GM12892 (cell line): Measurements from ENCODE around the gene HMGXB4.
"Not testable (repeated sequence)": the region's sequence is repeated elsewhere in the genome, so short reads cannot be mapped to it uniquely, and the experiment has no call there.

Experiments used
- DNase-seq: peaks from one replicate; pipeline ENCODE4 v3.0.0; 2011; ENCODE audit not compliant: insufficient read length
- FAIRE-seq: peaks from 2 replicates; lab custom pipeline; 2011; peaks lifted over from hg19 to GRCh38; lab: Jason Lieb, UNC
- POLR2A ChIP-seq: IDR thresholded peaks from 2 replicates; pipeline ENCODE4 v1.6.1; 2011; ENCODE audit warnings: low read depth, low read length, control low read depth
- POLR2AphosphoS5 ChIP-seq: IDR thresholded peaks from 2 replicates; pipeline ENCODE4 v1.6.1; 2011; ENCODE audit warnings: low read depth, low read length, control low read depth
- TAF1 ChIP-seq: IDR thresholded peaks from 2 replicates; pipeline ENCODE4 v1.6.1; 2011; ENCODE audit warnings: low read depth, mild to moderate bottlenecking, control low read depth, low read length, borderline replicate concordance

HMGXB4 gene

DNA sequence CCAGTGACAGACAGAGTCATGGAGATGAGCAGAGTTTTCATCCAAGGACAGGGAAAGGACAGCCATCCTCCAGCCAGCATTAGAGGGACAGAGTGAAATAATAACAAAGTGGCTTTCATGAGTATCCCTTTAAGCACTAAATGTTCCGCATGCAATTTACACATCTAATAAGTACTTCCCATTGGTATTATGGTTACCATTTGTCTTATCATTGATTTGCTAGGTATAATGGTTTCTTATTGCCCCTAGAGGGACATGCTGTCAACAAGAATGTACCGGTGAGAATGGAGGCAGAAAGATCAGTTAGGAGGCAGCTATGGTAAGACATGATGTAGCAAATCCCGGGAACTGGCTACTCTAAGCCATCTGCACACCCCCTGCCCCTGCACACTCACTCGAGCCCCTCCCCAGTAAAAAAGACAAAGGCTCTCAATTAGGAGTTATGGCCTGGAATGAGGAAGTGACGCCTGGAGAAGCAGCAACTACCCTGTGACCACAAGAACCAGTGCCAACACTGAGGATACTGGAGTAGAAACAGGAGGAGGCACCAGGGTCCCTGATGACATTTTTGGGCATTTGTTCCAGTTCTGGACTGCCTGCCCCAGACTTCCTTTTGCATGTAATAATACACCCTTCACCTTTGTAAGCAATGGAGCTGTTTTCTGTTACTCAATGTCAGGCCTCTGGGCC, 30.2 kb upstream of the HMGXB4 start:
- FAIRE-seq, result no peak
- TF ChIP-seq POLR2AphosphoS5 (no peak), POLR2A (no peak), TAF1 (no peak)
- no peak for DNase-seq

DNA sequence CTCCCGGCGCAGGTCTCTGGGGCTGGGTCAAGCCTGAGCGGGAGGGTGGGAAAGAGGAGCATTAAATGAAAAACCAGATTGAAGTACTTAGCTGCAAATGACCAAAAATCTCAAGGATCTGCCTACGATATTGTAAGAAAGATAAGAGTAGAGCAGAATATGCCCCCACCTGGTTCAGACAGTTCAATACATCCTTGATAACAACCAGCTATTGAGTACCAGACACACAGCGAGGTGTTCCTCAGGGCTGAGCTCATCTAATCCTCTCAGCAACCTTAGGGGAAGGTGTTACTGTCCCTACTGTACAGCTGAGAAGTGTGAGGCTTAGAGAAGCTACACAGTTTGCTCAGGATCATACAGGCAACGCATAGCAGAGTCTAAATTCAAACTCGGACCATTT, 27.4 kb upstream of the HMGXB4 start:
- DNase-seq (no peak), FAIRE-seq (peak; percentile 17)
- TF ChIP-seq TAF1 (no peak), POLR2A (no peak), POLR2AphosphoS5 (no peak)

DNA sequence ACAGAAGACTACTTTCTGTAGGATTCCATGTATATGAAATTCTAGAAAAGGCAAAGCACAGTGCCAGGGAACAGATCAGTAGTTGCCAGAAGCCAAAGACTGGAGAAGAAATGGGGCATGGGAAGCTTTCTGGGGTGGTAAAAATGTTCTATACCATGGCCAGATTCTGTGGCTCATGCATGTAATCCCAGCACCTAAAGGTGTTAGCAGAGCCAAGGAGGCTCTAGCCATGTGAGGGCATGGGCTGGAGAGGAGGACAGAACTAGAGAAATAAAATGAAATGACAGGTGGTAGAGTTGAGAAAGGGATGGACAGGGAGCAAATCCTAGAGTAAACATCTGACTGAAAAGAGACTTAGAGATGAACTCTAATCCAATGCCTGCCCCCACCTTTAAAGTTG, 26.9 kb upstream of the HMGXB4 start:
- DNase-seq (no peak), FAIRE-seq (no peak)
- TF ChIP-seq POLR2AphosphoS5 (no peak), TAF1 (no peak), POLR2A (no peak)

DNA sequence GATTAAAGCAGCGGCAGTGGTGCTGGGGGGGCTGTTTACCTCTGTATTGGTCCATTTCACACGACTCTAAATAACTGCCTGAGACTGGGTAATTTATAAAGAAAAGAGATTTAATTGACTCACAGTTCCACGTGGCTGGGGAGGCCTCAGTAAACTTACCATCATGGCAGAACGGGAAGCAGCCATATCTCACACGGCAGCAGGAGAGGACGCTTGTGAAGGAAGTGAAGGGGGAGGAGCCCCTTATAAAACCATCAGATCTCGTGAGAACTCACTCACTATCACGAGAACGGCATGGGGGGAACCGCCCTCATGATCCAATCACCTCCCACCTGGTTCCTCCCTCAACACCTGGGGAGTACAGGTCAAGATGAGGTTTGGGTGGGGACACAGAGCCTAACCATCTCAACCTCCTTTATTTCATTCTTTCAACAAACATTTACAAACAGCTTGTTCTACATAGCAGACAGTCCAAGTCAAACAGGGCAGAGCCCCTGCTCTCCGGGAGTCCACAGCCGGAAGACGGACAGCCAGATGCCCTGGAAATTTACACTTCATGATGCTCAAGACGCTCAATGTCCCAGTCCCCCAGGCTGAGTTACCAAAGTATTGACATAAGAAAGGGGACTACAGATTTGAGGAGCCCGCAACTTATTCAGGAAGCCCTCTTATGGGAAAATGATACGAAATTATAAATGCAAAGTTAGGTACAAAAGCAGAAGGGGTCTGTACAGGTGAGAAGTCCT, 26.3 kb upstream of the HMGXB4 start:
- DNase-seq (no peak), FAIRE-seq (no peak)

GRCh38 chr22:35231585-35232084, 25.7 kb upstream of the HMGXB4 start:
- DNase-seq, result peak; percentile 27
- peak; percentile 58 for FAIRE-seq
- TF ChIP-seq POLR2AphosphoS5, result no peak

More for the DNA sequence above, 26.3 kb upstream of the HMGXB4 start:
- peak; percentile 49; the same call in 1 of the 2 replicates for TF ChIP-seq TAF1
- TF ChIP-seq POLR2A, result peak; percentile 72
- TF ChIP-seq POLR2AphosphoS5, result peak; percentile 68

DNA sequence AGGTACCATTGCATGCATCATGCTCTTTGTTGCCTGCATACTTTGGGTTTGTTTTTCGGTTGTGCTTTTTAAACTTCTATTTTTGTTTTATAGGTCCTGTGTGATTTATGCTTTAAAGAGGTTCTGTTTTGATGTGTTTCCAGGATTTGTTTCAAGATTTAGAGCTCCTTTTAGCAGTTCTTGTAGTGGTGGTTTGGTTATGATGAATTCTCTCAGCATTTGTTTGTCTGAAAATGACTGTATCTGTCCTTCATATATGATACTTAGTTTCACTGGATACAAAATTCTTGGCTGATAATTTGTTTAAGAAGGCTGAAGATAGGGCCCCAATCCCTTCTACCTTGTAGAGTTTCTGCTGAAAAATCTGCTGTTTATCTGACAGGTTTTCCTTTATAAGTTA, 18.5 kb upstream of the HMGXB4 start:
- not testable (repeated sequence) for FAIRE-seq, DNase-seq

DNA sequence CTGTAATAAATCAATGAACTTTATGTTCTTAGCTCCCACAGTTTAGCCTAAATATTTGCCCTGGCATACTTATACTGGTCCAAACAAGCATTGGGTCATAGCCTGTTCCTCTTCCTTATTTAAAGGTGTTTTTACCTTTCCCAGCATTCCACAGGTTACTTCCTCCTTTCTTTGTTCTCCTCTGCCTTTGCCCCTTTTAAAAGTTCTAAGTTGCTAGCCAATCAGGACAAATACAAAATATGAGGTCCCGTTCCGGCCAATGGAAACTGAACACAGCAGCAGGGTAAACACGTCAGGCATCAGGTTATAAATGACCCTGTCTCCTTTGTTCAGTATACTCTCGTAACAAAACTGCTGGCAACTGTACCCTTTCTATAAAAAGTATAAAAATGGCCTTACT, 12.8 kb upstream of the HMGXB4 start:
- not testable (repeated sequence) for FAIRE-seq, DNase-seq

GRCh38 chr22:35250156-35250555, 7.1 kb upstream of the HMGXB4 start:
- no peak for DNase-seq
- no peak for FAIRE-seq
- TF ChIP-seq TAF1 (no peak), POLR2AphosphoS5 (no peak), POLR2A (no peak)

DNA sequence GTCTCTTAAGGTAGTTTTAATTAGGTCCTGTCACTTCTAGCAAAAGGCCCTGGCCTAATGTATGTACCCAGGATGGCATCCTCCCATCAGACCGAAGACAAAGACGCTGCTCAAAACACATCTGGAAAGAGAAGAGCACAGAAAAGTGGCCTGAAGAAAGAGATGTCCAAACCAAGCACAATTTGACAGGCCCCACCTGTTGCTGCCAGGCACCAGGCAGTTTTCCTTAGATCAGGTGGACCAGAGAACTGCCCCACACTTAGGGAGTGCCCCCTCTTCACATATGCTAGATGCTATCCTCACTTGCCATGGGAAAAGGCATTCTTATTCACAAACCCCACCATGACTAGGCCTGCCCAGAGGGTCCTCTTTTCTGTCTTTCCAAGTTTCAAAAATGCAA, 3.3 kb upstream of the HMGXB4 start:
- TF ChIP-seq POLR2A (no peak), TAF1 (no peak), POLR2AphosphoS5 (no peak)
- FAIRE-seq, result no peak
- DNase-seq, result no peak

GRCh38 chr22:35257002-35257320, 332 bp upstream of the HMGXB4 start:
- FAIRE-seq (no peak), DNase-seq (no peak)
- TF ChIP-seq POLR2AphosphoS5, result no peak
- no peak for TF ChIP-seq TAF1
- TF ChIP-seq POLR2A, result no peak

DNA sequence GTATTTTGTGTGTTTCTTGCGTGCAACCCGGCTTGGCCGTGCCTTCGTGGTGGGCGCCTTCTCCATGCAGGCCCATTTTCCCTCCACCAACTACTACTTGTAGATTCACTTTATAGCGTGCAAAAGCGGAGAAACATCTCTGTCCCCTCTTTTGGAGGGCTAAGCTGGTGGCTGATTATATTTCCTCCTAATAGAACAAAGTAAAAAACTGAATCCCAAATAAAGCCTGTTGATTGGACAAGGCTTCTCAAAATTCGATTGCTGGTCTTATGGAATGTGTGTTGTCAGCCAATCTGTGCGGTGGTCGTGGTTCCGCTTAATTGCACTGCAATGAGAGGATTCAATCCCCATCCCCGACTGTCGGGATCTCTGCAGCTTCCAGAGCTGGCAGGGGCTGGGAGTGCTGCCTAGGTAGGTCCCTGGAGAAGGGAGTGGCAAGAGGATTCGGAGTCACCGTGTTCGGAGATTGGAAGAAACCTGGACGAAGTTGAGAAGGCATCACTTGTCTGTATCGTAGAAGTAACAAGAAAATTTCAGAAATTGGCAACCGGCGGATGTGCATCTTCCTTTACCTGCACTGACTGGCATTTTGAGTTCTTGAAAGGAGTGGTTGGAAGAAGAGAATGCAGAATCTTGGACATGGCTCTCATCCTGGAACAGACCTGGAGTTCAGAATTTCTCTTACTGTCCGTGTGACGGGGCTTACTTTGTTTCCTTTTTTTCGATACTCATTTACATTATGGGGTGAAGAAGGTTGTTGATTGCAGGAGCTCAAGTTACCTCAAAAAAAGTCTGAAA, 1.1 kb downstream of the HMGXB4 start:
- FAIRE-seq, result no peak
- TF ChIP-seq POLR2AphosphoS5 (no peak), POLR2A (no peak), TAF1 (no peak)
- DNase-seq, result no peak

DNA sequence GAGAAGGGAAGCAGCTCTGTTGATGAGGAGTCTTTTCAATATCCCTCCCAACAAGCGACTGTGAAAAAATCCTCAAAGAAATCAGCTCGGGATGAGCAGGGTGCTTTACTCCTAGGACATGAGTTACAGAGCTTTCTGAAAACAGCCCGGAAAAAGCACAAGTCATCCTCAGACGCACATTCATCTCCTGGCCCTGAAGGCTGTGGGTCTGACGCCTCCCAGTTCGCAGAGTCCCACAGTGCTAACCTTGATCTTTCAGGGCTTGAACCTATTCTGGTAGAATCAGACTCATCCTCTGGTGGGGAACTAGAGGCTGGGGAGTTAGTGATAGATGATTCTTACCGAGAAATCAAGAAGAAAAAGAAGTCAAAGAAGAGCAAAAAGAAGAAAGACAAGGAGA, 7.7 kb downstream of the HMGXB4 start:
- no peak for TF ChIP-seq POLR2AphosphoS5
- no peak for TF ChIP-seq POLR2A
- no peak for TF ChIP-seq TAF1
- FAIRE-seq (no peak), DNase-seq (no peak)
